Activated CD4-positive, alpha-beta memory T cell treated with anti-CD3 and anti-CD28 coated beads, Interleukin-2, amount 10 ng/mL, durations not matched to agents 7 days and 5 days (primary cell): ENCODE data around the gene SLC24A3. TPM values are rescaled to one million over a fixed set of nuclear protein-coding genes. Genes with fewer than 3 reads are reported as not detected.
"Not testable (repeated sequence)": the region's sequence is repeated elsewhere in the genome, so short reads cannot be mapped to it uniquely, and the experiment has no call there.

Experiments used
- CTCF ChIA-PET: fragments of 350-600 bp; sonication (Branson Sonifier 250); formaldehyde crosslinking; loops from one replicate; lab custom pipeline; 2021; ENCODE audit warnings: antibody characterized with exemption, inconsistent platforms; lab: Charles Lee
- POLR2A ChIA-PET: fragments of 350-600 bp; sonication (Branson Sonifier 250); formaldehyde crosslinking; loops from one replicate; lab custom pipeline; 2021; ENCODE audit warnings: antibody characterized with exemption; lab: Charles Lee
- DNase-seq: peaks from one replicate; pipeline ENCODE4 v3.0.0-alpha.2; 2020
- H3K27ac Mint-ChIP-seq: one replicate; pipeline ENCODE4 v1.8.0; 2021; ENCODE audit warnings: mild to moderate bottlenecking, mixed read lengths
- H3K27me3 Mint-ChIP-seq: one replicate; pipeline ENCODE4 v1.8.0; 2021; ENCODE audit warnings: mixed read lengths
- H3K36me3 Mint-ChIP-seq: one replicate; pipeline ENCODE4 v1.8.0; 2021; ENCODE audit warnings: low read depth, mixed read lengths
- H3K4me1 Mint-ChIP-seq: one replicate; pipeline ENCODE4 v1.8.0; 2021; ENCODE audit warnings: mixed read lengths
- H3K4me3 Mint-ChIP-seq: one replicate; pipeline ENCODE4 v1.8.0; 2021; ENCODE audit warnings: mild to moderate bottlenecking, mixed read lengths
- H3K9me3 Mint-ChIP-seq: one replicate; pipeline ENCODE4 v1.8.0; 2021; ENCODE audit warnings: mixed read lengths
- total RNA-seq, 2 experiments: library from RNA; stranded (reverse); gene quantifications; one replicate each; pipeline ENCODE4 v1.2.3, GENCODE V29; 2021

SLC24A3 gene
- total RNA-seq, 2 experiments from 2014 or later = not detected

DNA sequence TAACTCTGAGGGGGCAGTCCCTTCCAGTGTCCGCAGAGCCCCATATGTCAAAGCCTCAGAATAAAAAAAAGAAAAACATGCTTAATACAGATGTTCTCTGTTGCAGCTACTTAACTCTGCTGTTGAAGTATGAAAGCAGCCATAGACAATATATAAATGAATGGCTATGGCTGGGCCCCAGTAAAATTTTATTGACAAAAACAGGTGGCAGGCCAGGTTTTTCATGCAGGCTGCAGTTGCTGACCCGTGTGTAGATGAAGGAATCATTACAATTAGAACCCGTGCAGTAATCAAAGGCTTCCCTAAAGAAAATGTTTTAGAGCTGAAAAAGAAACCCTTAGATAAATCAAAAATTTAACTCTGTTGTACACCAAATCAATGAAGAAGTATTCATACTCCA lies 532.7 kb downstream of the SLC24A3 start:
- DNase-seq = no peak
- Mint-ChIP-seq H3K27me3 (peaks cover 14% of the 10 kb centered on the region), H3K36me3 (no peaks in the 10 kb centered on the region), H3K27ac (no peak overlapping the region), H3K4me3 (no peak overlapping the region), H3K4me1 (no peaks in the 10 kb centered on the region), H3K9me3 (no peaks in the 10 kb centered on the region)
- ChIA-PET POLR2A (no interaction called here), CTCF (no interaction called here)

DNA sequence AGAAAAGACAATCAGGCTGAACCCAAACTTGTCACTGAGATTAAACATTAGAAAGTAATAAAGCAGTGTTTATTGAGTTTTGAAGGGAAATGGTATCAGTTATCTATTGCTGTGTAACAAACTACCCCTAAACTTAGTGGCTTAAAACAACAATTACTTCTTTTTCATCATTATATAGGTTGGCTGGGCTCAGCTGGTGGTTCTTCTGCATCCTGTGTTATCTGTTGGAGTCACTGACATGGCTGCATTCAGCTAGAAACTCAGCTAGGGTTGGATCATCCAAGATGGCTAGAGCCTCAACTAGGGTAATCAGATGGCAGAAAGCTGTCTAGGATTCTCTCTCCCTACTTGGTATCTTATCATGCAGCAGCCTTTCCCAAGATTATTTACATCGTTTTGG lies 533.1 kb downstream of the SLC24A3 start:
- ChIA-PET CTCF (no interaction called here), POLR2A (no interaction called here)
- Mint-ChIP-seq H3K27me3 (peaks cover 15% of the 10 kb centered on the region), H3K4me3 (no peak overlapping the region), H3K36me3 (no peaks in the 10 kb centered on the region), H3K4me1 (no peaks in the 10 kb centered on the region), H3K27ac (no peak overlapping the region), H3K9me3 (no peaks in the 10 kb centered on the region)
- DNase-seq = no peak

DNA sequence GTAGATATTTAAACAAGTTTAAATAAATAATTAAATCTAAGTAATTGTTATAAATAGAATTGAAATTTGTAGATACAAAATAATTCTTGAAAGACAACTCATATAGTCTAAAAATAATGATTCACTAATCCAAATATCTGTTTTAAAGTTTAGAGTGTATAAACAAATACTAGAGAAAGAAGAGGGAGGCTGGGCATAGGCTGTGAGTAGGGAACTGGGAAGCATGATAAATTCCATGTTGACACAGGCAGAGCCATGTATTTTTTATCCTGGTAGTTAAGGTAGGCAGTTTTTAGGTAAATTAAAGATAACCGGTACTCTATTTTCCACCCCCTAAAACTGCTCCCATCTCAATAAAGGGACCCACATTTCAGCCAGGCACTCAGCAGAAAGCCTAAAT lies 534.0 kb downstream of the SLC24A3 start:
- Mint-ChIP-seq H3K9me3 (no peaks in the 10 kb centered on the region), H3K4me3 (no peak overlapping the region), H3K27ac (no peak overlapping the region), H3K4me1 (no peaks in the 10 kb centered on the region), H3K36me3 (no peaks in the 10 kb centered on the region), H3K27me3 (peaks cover 9% of the 10 kb centered on the region)
- ChIA-PET CTCF (no interaction called here), POLR2A (no interaction called here)
- DNase-seq = no peak

DNA sequence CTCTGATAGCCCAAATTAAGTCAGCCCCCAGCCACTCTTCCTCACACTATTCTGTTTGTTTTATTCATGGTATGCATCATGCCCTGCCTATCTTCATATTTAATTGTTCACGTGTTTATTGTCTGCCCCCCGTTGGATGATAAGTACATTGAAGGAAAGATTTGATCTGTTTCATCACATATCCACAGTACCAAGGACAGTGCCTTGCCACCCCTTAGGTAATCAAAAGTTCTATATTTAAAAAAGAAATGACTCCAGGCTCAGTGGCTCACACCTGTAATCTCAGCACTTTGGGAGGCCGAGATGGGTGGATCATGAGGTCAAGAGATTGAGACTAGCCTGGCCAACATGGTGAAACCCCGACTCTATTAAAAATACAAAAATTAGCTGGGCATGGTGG lies 535.5 kb downstream of the SLC24A3 start:
- Mint-ChIP-seq H3K36me3 (no peaks in the 10 kb centered on the region), H3K27me3 (peaks cover 5% of the 10 kb centered on the region), H3K4me1 (no peaks in the 10 kb centered on the region), H3K27ac (no peak overlapping the region), H3K4me3 (no peak overlapping the region), H3K9me3 (no peaks in the 10 kb centered on the region)
- POLR2A ChIA-PET = no interaction called here
- CTCF ChIA-PET = interaction anchor here (1.1 kb wide), 1 partner anchor 55 kb away, joined by 3 read pairs; no protein-coding TSS in a partner anchor
- no peak for DNase-seq

DNA sequence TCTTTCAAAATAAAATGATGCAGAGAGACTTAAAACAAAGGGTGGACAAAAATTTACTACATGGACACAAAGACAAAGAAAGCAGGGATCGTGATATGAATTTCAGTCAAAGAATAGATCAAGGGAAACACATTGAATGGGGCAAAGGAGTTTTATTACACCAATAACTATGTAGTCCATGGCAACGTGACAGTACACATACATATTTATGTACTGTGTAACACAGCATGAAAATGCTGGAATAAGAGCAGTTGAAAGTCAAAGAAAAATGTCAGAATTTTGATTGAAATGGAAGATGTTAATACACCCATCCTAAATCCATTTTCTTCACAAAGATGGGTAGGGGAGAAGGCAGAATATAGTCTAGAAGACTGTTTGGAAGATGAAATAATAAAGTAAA lies 536.2 kb downstream of the SLC24A3 start:
- Mint-ChIP-seq H3K9me3 (no peaks in the 10 kb centered on the region), H3K27ac (no peak overlapping the region), H3K4me3 (no peak overlapping the region), H3K4me1 (no peaks in the 10 kb centered on the region), H3K36me3 (no peaks in the 10 kb centered on the region), H3K27me3 (peaks cover 5% of the 10 kb centered on the region)
- POLR2A ChIA-PET = no interaction called here
- CTCF ChIA-PET = no interaction called here
- DNase-seq = no peak

DNA sequence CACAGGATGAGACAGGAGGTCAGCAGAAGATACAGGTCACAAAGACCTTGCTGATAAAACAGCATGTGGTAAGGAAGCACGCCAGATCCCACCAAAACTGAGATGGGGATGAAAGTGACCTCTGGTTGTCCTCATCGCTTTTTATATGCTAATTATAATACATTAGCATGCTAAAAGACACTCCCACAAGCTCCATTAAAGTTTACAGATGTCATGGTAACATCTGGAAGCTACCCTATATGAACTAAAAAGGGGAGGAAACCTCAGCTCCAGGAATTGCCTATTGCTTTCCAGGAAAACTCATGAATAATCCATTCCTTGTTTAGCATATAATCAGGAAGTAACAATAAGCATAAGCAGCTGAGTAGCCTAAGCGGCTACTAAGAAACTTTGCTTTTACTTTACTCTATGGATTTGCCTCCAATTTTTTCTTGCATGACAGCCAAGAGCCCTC lies 537.2 kb downstream of the SLC24A3 start:
- DNase-seq = no peak
- H3K4me3 Mint-ChIP-seq = no peak overlapping the region
- H3K4me1 Mint-ChIP-seq = no peaks in the 10 kb centered on the region
- CTCF ChIA-PET = no interaction called here
- H3K9me3 Mint-ChIP-seq = no peaks in the 10 kb centered on the region
- peaks cover 3% of the 10 kb centered on the region for H3K27me3 Mint-ChIP-seq
- H3K27ac Mint-ChIP-seq = no peak overlapping the region
- POLR2A ChIA-PET = no interaction called here
- H3K36me3 Mint-ChIP-seq = no peaks in the 10 kb centered on the region

DNA sequence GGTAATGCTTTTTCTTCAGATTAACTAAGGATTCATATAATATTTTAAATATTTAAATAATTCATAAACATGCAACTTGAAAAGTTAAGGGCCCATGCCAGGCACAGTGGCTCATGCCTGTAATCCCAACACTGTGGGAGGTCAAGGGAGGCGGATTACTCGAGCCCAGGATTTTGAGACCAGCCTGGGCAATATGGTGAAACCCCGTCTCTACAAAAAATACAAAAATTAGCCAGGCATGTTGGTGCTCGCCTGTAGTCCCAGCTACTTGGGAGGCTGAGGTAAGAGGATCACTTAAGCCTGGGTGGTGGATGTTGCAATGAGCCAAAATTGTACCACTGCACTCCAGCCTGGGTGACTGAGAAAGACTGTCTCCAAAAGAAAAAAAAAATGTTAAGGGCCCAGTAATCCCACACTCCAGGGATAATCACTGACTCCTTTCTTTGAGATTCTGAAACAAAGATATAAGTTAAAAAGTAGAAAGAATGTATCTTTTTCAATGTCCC lies 537.7 kb downstream of the SLC24A3 start:
- Mint-ChIP-seq H3K4me1 (no peaks in the 10 kb centered on the region), H3K27ac (no peak overlapping the region), H3K36me3 (no peaks in the 10 kb centered on the region), H3K9me3 (no peaks in the 10 kb centered on the region), H3K27me3 (peaks cover 3% of the 10 kb centered on the region), H3K4me3 (no peak overlapping the region)
- DNase-seq = no peak
- ChIA-PET CTCF (no interaction called here), POLR2A (no interaction called here)

DNA sequence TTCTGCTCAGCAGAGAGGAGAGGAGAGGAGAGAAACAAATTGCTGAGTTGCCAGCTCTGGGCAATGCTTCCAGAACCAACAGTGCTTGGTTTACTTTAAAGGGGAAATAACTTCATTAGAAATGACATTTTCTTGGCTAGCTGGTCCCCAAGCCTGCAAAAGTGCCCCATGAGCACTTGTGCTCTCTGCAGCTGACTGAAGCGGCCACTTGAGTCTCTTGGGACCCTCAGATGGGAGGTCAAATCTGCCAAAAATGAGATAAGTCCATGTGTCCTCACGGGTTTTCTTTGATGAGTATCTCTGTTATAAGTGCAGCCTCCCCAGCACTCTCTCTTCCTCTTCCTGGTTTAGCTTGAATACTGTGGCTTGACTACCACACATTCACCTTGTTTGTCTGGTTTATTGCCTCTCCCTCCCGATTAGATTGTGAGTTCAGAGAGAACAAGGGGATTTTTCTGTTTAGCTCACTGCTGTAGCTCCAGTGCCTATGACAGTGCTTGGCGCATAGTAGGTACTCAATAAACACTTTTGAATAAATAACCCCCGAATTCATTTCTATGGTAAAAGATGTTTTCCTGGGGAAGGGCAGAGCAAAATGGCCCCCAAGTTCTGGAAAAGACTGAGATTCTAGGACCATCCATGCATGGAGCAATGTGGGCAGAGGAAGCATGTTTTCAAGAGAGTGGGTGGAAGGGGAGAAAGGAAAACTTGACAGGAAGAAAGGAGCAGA lies 538.6 kb downstream of the SLC24A3 start:
- H3K4me3 Mint-ChIP-seq = no peak overlapping the region
- DNase-seq = no peak
- ChIA-PET POLR2A (no interaction called here), CTCF (no interaction called here)
- no peaks in the 10 kb centered on the region for H3K36me3 Mint-ChIP-seq
- H3K4me1 Mint-ChIP-seq = no peaks in the 10 kb centered on the region
- H3K27me3 Mint-ChIP-seq = peaks cover 4% of the 10 kb centered on the region
- no peaks in the 10 kb centered on the region for H3K9me3 Mint-ChIP-seq
- H3K27ac Mint-ChIP-seq = no peak overlapping the region

DNA sequence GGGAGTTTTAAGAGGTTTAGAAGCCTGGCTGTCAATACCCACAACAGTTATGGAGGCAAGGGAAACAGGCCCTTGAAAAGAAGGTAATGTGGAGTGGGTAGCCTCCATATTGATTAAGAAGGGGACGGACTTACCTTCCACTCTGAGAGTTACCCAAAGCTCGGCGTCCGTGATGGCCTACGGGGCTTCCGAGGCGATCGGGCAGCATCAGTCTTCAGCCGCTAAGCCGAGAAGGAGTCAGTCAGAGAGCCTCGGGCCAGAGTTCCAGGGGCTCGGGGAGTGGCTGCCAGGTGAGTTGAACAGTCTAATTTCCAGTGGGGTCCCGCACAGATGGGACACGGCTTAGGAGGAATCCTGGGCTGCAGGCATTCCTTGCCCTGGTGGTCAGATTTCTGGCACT lies 541.8 kb downstream of the SLC24A3 start:
- H3K9me3 Mint-ChIP-seq, H3K27ac Mint-ChIP-seq, H3K4me3 Mint-ChIP-seq, H3K4me1 Mint-ChIP-seq, H3K36me3 Mint-ChIP-seq, DNase-seq, CTCF ChIA-PET, POLR2A ChIA-PET: not testable (repeated sequence)
- H3K27me3 Mint-ChIP-seq = peaks cover 26% of the 10 kb centered on the region

DNA sequence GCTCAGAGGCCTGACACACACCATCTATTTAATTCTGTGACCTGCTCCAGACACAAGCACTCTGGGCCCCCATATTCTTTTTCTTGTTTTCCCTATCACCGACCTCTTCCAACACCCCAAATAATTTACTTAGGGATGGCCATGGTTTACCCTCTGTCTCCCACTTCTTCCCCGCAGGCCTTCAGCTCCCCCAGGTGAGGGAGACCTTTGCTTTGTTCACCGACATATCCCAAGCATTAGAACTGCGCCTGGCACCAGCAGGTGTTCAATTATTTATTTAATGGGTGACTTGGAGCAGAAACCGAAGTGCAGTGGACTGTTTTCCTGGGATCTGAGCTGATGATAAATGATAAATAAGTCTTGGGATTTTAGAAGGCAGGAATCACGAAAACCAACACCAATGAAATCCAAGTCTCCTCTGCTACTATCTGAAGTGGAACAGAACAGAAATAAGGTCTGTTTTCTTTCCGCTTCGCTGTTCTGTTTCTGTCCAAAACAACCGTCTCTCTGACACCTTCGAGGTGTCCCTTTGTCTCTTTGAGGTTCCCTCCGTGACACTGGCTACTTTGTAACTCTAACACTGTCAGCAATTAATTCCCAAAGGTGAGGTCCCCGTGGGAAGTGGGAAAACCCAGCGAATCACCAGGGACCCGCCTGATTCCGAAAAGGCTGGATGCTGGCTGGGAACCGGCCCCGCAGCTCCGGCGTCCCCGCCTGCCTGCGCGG lies 544.5 kb downstream of the SLC24A3 start:
- DNase-seq = no peak
- ChIA-PET POLR2A (no interaction called here), CTCF (no interaction called here)
- H3K4me3 Mint-ChIP-seq = no peak overlapping the region
- H3K9me3 Mint-ChIP-seq = no peaks in the 10 kb centered on the region
- no peaks in the 10 kb centered on the region for H3K36me3 Mint-ChIP-seq
- H3K27me3 Mint-ChIP-seq = peaks cover 40% of the 10 kb centered on the region
- no peak overlapping the region for H3K27ac Mint-ChIP-seq
- H3K4me1 Mint-ChIP-seq = no peaks in the 10 kb centered on the region

DNA sequence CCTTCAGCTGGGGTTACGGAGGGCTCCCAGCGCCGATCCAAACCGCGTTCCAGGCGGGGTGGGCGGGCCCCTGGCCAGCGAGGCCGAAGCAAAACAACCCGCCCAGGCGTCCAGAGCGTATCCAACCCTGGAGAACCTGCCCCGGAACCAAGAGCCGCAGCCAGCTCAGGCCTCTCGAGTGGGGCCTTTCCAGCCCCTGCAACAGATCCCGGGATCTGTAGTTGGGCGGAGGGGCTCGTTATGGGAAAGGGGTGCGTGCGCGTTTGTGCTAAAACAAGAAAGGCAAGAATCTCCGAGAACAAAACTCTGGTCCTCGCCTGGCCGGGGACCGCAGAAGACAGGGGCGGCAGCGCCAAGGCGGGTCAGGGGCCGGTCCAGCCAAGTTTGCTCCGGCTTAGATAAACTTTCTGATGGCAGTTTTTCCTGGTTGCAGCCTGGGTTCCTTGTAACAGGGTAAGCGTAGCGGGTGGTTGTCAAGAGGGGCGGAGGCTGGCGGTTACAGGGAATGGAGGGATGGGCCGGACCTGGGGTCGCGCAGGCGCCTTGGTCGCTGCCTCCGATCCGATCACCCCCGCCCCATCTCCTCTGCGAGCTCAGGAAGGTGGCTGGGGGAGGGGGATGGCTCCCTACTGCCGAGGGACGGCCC lies 545.2 kb downstream of the SLC24A3 start:
- H3K4me3 Mint-ChIP-seq = no peak overlapping the region
- H3K27me3 Mint-ChIP-seq = peaks cover 46% of the 10 kb centered on the region
- H3K4me1 Mint-ChIP-seq = no peaks in the 10 kb centered on the region
- POLR2A ChIA-PET = no interaction called here
- no peak for DNase-seq
- no peaks in the 10 kb centered on the region for H3K9me3 Mint-ChIP-seq
- H3K27ac Mint-ChIP-seq = no peak overlapping the region
- H3K36me3 Mint-ChIP-seq = no peaks in the 10 kb centered on the region
- CTCF ChIA-PET = no interaction called here

DNA sequence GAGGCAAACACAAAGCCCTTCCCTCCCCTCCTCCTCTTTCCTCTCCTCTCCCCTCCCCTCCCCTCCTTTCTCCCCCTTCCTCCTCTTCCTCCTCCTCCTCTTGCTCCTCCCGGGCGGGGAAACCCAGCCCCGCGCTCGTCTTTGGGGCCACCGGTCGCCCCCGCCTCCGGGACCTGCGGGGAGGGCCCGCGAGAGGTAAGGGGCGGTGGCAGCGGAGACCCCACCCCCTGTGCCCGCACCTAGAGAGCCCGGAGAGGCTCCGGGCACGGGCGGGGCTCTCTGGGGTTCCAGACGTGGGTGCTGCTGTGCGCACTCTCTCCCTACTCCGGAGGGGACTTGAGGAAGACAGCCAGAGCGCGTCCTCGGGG lies 545.7 kb downstream of the SLC24A3 start, which contains the start of gene RIN2:
RIN2 (plus strand) TSS at position 126 of the 368 bp plus-strand sequence. CDS start 131,344 bp downstream, outside the sequence.
- no peaks in the 10 kb centered on the region for H3K4me1 Mint-ChIP-seq
- CTCF ChIA-PET = no interaction called here

More for the DNA sequence above, 545.7 kb downstream of the SLC24A3 start, which contains the start of gene RIN2:
- Mint-ChIP-seq H3K27me3 (peaks cover 44% of the 10 kb centered on the region), H3K4me3 (no peak within 1 kb of the TSS), H3K36me3 (no peaks in the 10 kb centered on the region), H3K9me3 (no peaks in the 10 kb centered on the region), H3K27ac (no peak within 1 kb of the TSS)
- DNase-seq = no peak
- POLR2A ChIA-PET = no interaction called here
